GM19324 (cell line): ENCODE data around the gene WDR19.
"Not testable (repeated sequence)": the region's sequence is repeated elsewhere in the genome, so short reads cannot be mapped to it uniquely, and the experiment has no call there.

Experiments
- ATAC-seq: cut with Tn5 transposase; IDR thresholded peaks from one replicate; pipeline ENCODE4 v1.9.1; 2021; ENCODE audit warnings: mild to moderate bottlenecking, moderate library complexity; ENCODE audit not compliant: unreplicated experiment, low FRiP score

Gene WDR19

GRCh38 chr4:39291686-39292085 is 109.4 kb downstream of the WDR19 start:
- ATAC-seq = no peak

- ATAC-seq = not testable (repeated sequence)
Measured at GRCh38 chr4:39292433-39292832, 110.1 kb downstream of the WDR19 start.

DNA sequence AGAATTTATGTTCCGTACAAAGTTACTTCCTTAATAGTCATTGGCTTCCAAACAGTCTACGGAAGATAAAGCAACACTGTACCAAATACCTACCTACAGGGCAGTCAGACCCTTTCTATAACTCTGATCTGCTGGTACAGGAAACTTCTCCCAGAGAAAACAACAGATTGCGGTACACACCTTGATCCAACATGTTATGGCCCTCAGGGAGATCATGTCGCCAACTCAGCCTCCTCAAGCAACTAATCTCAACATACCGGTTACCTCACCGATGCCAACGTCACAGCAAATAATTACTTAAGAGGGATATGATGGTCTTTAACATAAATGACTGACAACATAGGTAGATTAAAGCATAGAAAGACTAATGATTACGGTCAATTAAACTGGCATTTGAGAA is 113.5 kb downstream of the WDR19 start:
- ATAC-seq = no peak

- ATAC-seq = no peak
Measured at GRCh38 chr4:39302901-39303300, 120.6 kb downstream of the WDR19 start.

GRCh38 chr4:39303871-39304270 is 121.5 kb downstream of the WDR19 start:
- no peak for ATAC-seq

GRCh38 chr4:39304651-39305050 is 122.3 kb downstream of the WDR19 start:
- ATAC-seq = no peak

GRCh38 chr4:39305912-39306677 is 123.8 kb downstream of the WDR19 start:
- no peak for ATAC-seq

DNA sequence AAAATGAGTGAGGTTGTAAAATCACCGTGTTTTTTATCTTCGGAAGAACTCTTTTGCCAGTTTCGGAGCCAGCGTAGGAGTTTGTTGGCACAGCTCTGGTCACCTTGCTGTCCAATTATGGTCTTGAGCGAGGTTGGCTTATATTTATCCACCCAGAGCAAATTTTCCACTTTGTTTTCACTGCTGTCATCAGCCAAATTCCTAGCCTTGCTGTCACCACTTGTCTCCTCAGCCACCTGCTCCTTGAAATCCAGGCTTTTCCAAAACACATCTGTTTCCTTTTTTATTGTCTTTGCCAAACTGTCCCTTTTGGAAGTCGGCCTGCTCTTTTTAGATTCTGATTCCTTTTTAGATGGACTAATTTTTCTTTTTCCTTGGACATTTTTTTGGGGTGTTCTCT is 126.3 kb downstream of the WDR19 start:
- ATAC-seq = no peak

DNA sequence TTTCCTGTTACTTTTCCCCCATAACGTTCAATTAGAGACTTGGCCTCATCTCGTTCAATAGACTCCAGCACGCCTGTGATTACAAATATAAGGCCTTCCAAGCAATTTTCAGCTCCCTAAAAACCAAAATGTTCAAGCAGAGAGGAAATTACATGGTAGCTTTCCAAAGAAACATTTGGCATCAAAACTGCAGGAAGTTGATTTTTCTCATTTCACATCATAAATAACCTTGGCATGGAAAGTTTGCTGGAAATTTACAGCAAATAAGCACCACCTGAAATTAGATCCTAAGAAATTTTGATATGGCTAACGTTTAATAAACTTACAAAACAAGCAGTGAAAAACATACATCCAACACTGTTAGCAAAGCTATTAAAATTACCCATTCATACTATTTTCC is 130.5 kb downstream of the WDR19 start:
- ATAC-seq = no peak

DNA sequence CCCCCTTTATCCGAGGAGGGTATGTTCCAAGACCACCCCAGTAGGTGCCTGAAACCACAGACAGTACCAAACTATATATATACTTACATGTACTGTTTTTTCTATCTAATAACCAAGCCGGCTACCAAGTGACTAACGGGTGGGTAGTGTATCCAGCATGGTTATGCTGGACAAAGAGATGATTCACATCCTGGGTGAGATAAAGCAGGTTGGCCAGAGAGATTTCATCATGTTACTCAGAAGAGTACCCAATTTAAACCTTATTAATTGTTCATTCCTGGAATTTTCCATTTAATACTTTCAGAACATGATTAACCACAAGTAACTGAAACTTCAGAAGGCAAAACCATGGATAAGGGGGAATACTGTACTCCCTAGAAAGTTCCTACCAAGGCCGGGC is 137.3 kb downstream of the WDR19 start:
- ATAC-seq = no peak

DNA sequence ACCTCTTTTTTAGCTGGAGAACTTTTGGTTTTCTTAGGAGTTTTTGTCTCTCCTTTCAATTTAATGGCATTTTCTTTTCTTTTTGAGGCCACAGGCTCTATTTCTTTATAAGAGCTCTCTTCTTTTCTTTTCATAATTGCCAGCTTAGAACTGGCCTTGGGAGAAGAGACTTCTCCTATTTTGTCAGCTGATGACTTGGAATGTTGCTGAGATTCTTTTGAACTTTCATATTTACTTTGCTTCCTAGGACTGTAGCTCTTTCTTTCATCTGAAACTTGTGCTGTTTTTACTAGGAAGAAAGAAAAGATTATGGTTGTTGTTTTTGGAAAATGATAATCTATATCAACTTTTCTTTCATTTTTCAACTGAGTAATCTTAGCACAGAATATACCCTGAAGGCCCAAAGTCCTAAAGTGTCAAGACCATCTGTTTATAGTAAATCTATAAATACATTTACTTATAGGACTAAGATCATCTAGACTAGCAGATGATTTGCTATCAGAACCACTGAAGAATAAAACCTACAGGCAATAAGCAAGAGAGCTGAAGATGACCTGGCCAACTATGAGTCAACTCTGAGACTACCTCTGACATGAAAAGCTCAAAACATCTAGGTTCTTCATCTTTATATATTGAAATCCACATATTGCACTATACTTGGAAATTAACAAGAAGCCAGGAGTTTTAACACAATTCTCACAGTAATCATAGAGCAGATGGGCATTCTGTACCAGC is 138.2 kb downstream of the WDR19 start:
- no peak for ATAC-seq

DNA sequence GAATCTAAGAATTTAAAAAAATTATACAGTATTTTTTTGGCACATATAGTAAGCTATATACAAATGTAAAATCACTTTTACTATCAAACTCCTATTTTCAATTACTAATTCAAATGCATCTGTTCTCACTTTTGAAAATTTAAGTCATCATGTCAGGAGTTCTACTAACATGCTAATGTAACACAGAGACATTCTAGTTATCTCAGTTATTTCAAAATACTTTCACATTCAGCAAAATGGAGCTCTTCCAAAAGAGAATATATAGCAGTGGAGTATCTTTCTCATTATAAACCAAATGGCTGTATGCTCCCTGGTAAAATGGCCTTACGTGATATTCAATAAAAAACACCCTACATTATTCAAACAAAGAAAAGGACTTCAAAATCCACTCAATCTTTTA is 141.5 kb downstream of the WDR19 start:
- ATAC-seq = no peak

DNA sequence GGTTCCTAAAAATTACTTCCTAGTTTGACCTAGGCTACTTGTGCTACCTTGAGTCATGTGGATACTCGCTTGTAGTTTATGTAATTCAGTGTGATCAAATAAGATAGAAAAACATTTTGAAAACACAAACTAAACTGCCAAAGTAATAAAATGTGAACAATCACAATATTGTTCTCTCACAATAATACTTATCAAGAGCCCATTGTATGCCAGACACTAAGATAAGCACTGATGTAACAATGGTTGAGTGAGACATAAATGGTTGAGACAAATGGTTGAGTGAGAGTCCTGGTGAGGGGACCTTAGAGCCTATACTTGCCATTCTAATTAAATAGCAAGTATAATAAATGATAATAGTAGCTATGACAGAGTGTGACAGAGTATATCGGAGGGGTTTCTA is 142.1 kb downstream of the WDR19 start:
- no peak for ATAC-seq

GRCh38 chr4:39324897-39325613 is 142.7 kb downstream of the WDR19 start:
- ATAC-seq = no peak

DNA sequence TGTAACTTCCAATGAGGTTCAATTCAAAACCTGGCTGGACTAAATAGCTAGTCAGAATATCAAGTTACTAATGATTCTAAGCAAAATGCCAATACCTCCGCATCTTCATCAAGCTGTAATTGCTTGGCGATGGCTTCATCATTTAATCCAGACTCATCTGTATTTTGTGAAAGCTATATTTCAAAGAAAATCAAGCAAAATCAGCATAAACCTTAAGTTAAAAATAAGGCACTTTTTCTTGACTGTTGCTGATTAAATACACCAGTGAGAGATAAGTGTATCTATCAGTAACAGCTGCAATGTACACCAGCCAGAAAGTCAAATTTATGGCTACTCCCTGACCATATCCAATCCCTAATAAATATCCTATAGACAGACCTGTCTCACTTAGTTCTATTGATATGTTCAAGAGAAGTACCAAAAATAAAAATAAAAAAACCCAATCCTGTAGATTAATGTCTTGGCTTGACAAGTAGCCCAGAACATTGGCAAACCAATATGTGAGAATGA is 144.2 kb downstream of the WDR19 start:
- no peak for ATAC-seq

DNA sequence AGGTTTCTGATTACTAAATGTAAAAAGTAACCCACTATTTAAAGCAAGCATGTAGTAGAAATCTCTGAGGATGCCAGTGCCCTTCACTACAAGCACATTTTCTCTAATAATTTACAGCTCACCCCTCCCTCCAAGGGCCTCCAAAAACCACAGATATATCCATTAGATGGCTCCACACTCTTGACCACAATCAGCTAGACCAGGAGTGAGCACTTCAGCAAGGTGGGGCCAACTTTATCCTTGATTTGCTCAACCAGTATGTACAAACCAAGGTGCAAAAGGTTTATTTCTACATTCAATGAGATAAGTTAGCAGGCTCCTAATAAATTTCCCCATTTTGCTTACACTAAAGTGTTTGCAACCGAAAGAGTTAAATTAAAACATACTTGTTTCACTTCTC is 148.0 kb downstream of the WDR19 start:
- ATAC-seq = no peak

GRCh38 chr4:39331191-39331590 is 148.9 kb downstream of the WDR19 start:
- ATAC-seq = no peak
